Measurements from ENCODE around the gene EVA1A.
A peak's percentile ranks its signal among the peaks of the same experiment; 100 is the strongest.

The EVA1A gene

GRCh38 chr2:75589391-75590105 lies 28.8 kb upstream of the EVA1A start:
- Histone ChIP-seq H3K36me3 (ENCODE audit: control insufficient read depth, insufficient read depth, low read length) (no peaks in the 10 kb centered on the region), H3K4me3 (ENCODE audit: extremely low read depth, insufficient read depth, low read length, poor library complexity, severe bottlenecking) (no peak overlapping the region), H3K4me1 (ENCODE audit: control insufficient read depth, insufficient read depth, low read length, poor library complexity, severe bottlenecking) (no peaks in the 10 kb centered on the region), H3K9me3 (ENCODE audit: control insufficient read depth, low read length) (no peaks in the 10 kb centered on the region), H3K27ac (ENCODE audit: low read depth, low read length, severe bottlenecking) (peak overlapping the region; percentile 30)
- WGBS, 2 experiments (ENCODE audit: insufficient coverage in 2 of 2), result 91 to 100% methylated on average over 1 to 3 of the region's 4 CpGs

- no peaks in the 10 kb centered on the region for H3K36me3 ChIP-seq (ENCODE audit: control insufficient read depth, insufficient read depth, low read length)
- H3K4me3 ChIP-seq (ENCODE audit: extremely low read depth, insufficient read depth, low read length, poor library complexity, severe bottlenecking), result no peak overlapping the region
- no peak overlapping the region for H3K27ac ChIP-seq (ENCODE audit: low read depth, low read length, severe bottlenecking)
- no peaks in the 10 kb centered on the region for H3K4me1 ChIP-seq (ENCODE audit: control insufficient read depth, insufficient read depth, low read length, poor library complexity, severe bottlenecking)
- H3K9me3 ChIP-seq (ENCODE audit: control insufficient read depth, low read length), result no peaks in the 10 kb centered on the region
- 78 to 83% methylated on average over 3 to 4 of the region's 5 CpGs for WGBS, 2 experiments (ENCODE audit: insufficient coverage in 2 of 2)
These were observed 27.3 kb upstream of the EVA1A start for GRCh38 chr2:75587954-75588587.

GRCh38 chr2:75586971-75587370 lies 26.2 kb upstream of the EVA1A start:
- no CpG with 5 or more reads among the region's 2 CpGs for WGBS, 2 experiments (ENCODE audit: insufficient coverage in 2 of 2)
- Histone ChIP-seq H3K9me3 (ENCODE audit: control insufficient read depth, low read length) (no peaks in the 10 kb centered on the region), H3K4me1 (ENCODE audit: control insufficient read depth, insufficient read depth, low read length, poor library complexity, severe bottlenecking) (no peaks in the 10 kb centered on the region), H3K36me3 (ENCODE audit: control insufficient read depth, insufficient read depth, low read length) (no peaks in the 10 kb centered on the region), H3K4me3 (ENCODE audit: extremely low read depth, insufficient read depth, low read length, poor library complexity, severe bottlenecking) (no peak overlapping the region), H3K27ac (ENCODE audit: low read depth, low read length, severe bottlenecking) (no peak overlapping the region)

GRCh38 chr2:75582840-75583239 lies 22.1 kb upstream of the EVA1A start:
- Histone ChIP-seq H3K9me3 (ENCODE audit: control insufficient read depth, low read length) (no peaks in the 10 kb centered on the region), H3K4me3 (ENCODE audit: extremely low read depth, insufficient read depth, low read length, poor library complexity, severe bottlenecking) (no peak overlapping the region), H3K27ac (ENCODE audit: low read depth, low read length, severe bottlenecking) (no peak overlapping the region), H3K36me3 (ENCODE audit: control insufficient read depth, insufficient read depth, low read length) (no peaks in the 10 kb centered on the region), H3K4me1 (ENCODE audit: control insufficient read depth, insufficient read depth, low read length, poor library complexity, severe bottlenecking) (no peaks in the 10 kb centered on the region)
- no CpG with 5 or more reads among the region's 1 CpG for WGBS, 2 experiments (ENCODE audit: insufficient coverage in 2 of 2)

- no CpG with 5 or more reads among the region's 1 CpG for WGBS, 2 experiments (ENCODE audit: insufficient coverage in 2 of 2)
- Histone ChIP-seq H3K27ac (ENCODE audit: low read depth, low read length, severe bottlenecking) (no peak overlapping the region), H3K4me3 (ENCODE audit: extremely low read depth, insufficient read depth, low read length, poor library complexity, severe bottlenecking) (no peak overlapping the region), H3K9me3 (ENCODE audit: control insufficient read depth, low read length) (no peaks in the 10 kb centered on the region), H3K36me3 (ENCODE audit: control insufficient read depth, insufficient read depth, low read length) (no peaks in the 10 kb centered on the region), H3K4me1 (ENCODE audit: control insufficient read depth, insufficient read depth, low read length, poor library complexity, severe bottlenecking) (no peaks in the 10 kb centered on the region)
These were observed 19.9 kb upstream of the EVA1A start for GRCh38 chr2:75580606-75581005.

GRCh38 chr2:75580156-75580555 lies 19.4 kb upstream of the EVA1A start:
- H3K9me3 ChIP-seq (ENCODE audit: control insufficient read depth, low read length), result no peaks in the 10 kb centered on the region
- WGBS, 2 experiments (ENCODE audit: insufficient coverage in 2 of 2), result 50 to 80% methylated on average over 1 of the region's 1 CpG
- no peak overlapping the region for H3K4me3 ChIP-seq (ENCODE audit: extremely low read depth, insufficient read depth, low read length, poor library complexity, severe bottlenecking)
- no peaks in the 10 kb centered on the region for H3K36me3 ChIP-seq (ENCODE audit: control insufficient read depth, insufficient read depth, low read length)
- H3K27ac ChIP-seq (ENCODE audit: low read depth, low read length, severe bottlenecking), result no peak overlapping the region
- H3K4me1 ChIP-seq (ENCODE audit: control insufficient read depth, insufficient read depth, low read length, poor library complexity, severe bottlenecking), result no peaks in the 10 kb centered on the region

DNA sequence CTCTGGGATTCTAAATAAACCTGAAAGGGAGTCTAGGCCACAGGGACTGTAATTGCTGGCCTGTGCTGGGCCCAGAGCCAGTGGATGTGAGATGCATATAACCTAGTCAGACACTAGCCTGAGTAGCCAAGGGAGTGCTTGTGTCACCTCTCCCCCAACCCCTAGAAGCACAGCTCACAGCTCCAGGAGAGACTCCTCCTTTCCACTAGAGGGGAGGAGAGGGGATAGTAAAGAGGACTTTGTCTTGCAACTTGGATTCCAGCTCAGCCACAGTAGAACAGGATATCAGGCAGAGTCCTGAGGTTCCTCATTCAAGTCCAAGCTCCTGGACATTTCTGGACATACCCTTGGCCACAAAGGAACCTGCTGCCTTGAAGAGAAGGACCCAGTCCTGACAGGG lies 18.4 kb upstream of the EVA1A start:
- Histone ChIP-seq H3K4me1 (ENCODE audit: control insufficient read depth, insufficient read depth, low read length, poor library complexity, severe bottlenecking) (no peaks in the 10 kb centered on the region), H3K4me3 (ENCODE audit: extremely low read depth, insufficient read depth, low read length, poor library complexity, severe bottlenecking) (no peak overlapping the region), H3K36me3 (ENCODE audit: control insufficient read depth, insufficient read depth, low read length) (no peaks in the 10 kb centered on the region), H3K9me3 (ENCODE audit: control insufficient read depth, low read length) (no peaks in the 10 kb centered on the region), H3K27ac (ENCODE audit: low read depth, low read length, severe bottlenecking) (no peak overlapping the region)

- WGBS, 2 experiments (ENCODE audit: insufficient coverage in 2 of 2), result no CpG with 5 or more reads among the region's 1 CpG
- H3K4me3 ChIP-seq (ENCODE audit: extremely low read depth, insufficient read depth, low read length, poor library complexity, severe bottlenecking), result no peak overlapping the region
- H3K27ac ChIP-seq (ENCODE audit: low read depth, low read length, severe bottlenecking), result no peak overlapping the region
- no peaks in the 10 kb centered on the region for H3K4me1 ChIP-seq (ENCODE audit: control insufficient read depth, insufficient read depth, low read length, poor library complexity, severe bottlenecking)
- H3K36me3 ChIP-seq (ENCODE audit: control insufficient read depth, insufficient read depth, low read length), result no peaks in the 10 kb centered on the region
- no peaks in the 10 kb centered on the region for H3K9me3 ChIP-seq (ENCODE audit: control insufficient read depth, low read length)
These were observed 16.5 kb upstream of the EVA1A start for GRCh38 chr2:75577280-75577679.

DNA sequence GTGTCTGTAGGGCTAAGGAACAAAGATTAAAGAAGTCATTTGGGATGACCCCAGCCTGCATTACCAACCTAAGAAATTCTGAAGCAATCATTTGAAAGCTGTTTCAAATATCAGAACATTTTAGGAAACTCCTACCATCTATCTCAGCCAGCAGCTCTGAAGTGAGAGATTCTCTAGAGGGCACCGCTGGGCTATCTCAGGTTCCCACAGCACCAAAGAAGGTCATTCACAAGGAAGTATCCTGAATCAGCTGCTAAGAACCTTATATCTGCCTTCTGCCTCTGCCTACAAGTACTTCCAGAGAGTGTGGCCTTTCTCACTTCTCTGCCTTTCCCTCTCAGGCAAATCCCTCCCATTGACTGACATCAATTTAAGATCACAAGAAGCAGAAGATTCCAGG lies 13.4 kb upstream of the EVA1A start:
- peaks cover 4% of the 10 kb centered on the region for H3K4me1 ChIP-seq (ENCODE audit: control insufficient read depth, insufficient read depth, low read length, poor library complexity, severe bottlenecking)
- H3K9me3 ChIP-seq (ENCODE audit: control insufficient read depth, low read length), result no peaks in the 10 kb centered on the region
- 100% methylated on average over 1 of the region's 1 CpG for WGBS, 2 experiments (ENCODE audit: insufficient coverage in 2 of 2)
- no peak overlapping the region for H3K27ac ChIP-seq (ENCODE audit: low read depth, low read length, severe bottlenecking)
- H3K36me3 ChIP-seq (ENCODE audit: control insufficient read depth, insufficient read depth, low read length), result no peaks in the 10 kb centered on the region
- H3K4me3 ChIP-seq (ENCODE audit: extremely low read depth, insufficient read depth, low read length, poor library complexity, severe bottlenecking), result no peak overlapping the region

DNA sequence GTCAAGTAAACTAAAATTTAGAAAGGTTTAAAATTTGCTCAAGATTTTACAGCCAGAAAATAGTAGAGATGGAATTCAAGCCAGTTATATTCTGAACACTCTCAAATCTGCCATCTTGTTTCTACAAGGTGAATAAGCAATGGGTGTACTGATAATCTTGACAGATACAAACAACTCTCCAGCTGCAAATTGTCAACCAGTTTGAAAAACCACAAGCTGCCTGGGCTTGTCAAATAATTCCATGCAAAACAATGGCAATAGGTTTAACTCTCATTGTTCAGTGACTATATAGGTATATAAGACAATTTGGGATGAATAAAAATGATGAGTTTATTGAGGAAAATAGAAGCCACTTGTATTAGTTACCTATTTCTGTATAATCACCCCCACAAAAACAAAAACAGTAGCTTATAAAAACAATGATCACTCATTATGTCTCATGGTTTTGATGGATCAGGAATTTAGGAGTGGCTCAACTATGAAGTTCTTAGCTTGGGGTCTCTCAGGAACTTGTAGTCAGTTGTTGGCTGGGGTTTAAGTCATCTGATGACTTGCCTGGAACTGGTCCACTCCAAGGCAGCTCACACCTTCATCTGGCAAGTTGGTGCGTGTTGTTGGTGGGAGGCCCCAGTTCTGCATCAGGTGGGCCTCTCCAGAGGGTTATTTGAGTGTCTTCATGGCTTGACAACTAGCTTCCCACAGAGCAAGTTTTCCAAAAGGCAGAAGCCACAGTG lies 12.6 kb upstream of the EVA1A start:
- H3K27ac ChIP-seq (ENCODE audit: low read depth, low read length, severe bottlenecking), result no peak overlapping the region
- no peaks in the 10 kb centered on the region for H3K36me3 ChIP-seq (ENCODE audit: control insufficient read depth, insufficient read depth, low read length)
- peaks cover 4% of the 10 kb centered on the region for H3K4me1 ChIP-seq (ENCODE audit: control insufficient read depth, insufficient read depth, low read length, poor library complexity, severe bottlenecking)
- 86 to 100% methylated on average over 1 of the region's 1 CpG for WGBS, 2 experiments (ENCODE audit: insufficient coverage in 2 of 2)
- no peak overlapping the region for H3K4me3 ChIP-seq (ENCODE audit: extremely low read depth, insufficient read depth, low read length, poor library complexity, severe bottlenecking)
- H3K9me3 ChIP-seq (ENCODE audit: control insufficient read depth, low read length), result no peaks in the 10 kb centered on the region
